Activated CD4-positive, CD25-positive, alpha-beta regulatory T cell (primary cell): Measurements from ENCODE around the gene MAML3.

ENCODE experiments used
- DNase-seq, 4 experiments: peaks; one replicate each; lab custom pipeline; 2025; lab: John Stamatoyannopoulos, UW

MAML3 gene

GRCh38 chr4:140003876-140004548, 150.0 kb downstream of the MAML3 start:
- DNase-seq = no peak

- DNase-seq = no peak
Measured at GRCh38 chr4:140000232-140000631, 153.8 kb downstream of the MAML3 start.

GRCh38 chr4:139988863-139989765, 164.9 kb downstream of the MAML3 start:
- no peak for DNase-seq

DNA sequence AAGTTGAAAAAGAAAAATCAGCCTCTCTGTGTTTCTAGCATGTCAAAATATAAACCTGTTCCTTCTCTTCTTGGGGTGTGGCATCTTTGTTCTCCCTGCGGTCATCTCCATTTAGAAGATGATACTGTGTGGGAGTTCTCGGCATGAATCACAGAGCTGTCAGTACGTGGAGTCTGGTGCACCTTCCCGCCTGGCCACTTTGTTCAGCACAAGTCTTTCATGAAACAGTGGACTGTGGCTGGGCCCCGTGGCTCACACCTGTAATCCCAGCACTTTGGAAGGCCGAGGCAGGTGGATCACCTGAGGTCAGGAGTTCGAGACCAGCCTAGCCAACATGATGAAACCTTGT, 166.5 kb downstream of the MAML3 start:
- no peak for DNase-seq

DNA sequence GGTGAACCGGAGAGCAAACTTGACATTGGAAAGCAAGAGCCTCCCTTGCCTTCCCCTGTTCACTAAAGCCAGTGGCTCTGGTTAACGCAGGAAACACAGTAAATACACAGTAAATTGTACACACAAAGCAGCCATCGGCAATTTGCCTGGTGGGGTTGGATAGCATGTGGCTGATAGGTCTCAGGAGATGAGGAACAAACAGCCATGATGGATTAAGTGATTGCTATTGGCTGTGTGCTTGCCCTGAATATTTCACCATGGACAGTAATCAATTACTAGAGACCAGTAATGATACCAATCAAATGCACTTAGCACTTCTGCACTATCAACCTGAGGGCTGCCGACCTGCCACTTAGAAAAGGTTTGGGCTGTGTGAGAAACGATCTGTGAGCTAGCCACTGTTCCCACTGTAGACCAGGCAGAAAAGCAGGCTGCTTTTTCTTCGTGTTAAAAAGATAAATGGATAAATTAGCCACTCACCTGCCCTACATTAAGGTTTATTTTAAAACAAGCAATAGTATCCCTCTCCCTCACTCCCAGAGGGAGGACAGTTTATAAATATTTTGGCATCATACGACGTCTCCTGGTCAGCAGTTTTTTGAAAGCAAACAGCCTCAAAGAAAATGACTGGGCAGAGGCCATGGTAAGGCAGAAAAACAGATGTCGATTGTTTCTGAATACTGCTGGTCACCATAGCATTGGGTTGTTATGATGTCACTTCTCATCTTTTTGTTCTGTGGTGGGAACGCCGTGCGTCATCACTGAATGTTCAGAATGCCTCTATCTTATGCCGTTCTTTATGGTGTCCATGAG, 167.1 kb downstream of the MAML3 start:
- no peak for DNase-seq

GRCh38 chr4:139986106-139986505, 167.9 kb downstream of the MAML3 start:
- DNase-seq = no peak

DNA sequence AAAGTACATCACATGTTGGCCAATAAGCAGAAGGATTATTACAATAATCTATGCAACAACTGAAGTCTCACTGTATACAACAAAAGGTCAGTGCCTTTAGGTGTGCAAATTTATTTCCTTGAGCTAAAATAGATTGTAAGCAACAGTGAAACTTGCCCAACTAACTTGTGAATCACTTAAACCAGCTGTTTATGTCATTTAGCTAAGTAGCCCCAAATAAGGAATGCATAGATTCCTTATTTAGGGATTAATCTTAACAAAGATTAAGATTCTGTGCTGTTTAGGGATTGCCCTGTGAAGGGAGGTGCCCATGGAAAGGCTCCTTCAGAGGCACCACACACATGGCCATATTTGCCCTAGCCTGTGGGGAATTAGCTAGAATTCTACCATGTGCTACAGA, 168.6 kb downstream of the MAML3 start:
- DNase-seq = no peak

DNA sequence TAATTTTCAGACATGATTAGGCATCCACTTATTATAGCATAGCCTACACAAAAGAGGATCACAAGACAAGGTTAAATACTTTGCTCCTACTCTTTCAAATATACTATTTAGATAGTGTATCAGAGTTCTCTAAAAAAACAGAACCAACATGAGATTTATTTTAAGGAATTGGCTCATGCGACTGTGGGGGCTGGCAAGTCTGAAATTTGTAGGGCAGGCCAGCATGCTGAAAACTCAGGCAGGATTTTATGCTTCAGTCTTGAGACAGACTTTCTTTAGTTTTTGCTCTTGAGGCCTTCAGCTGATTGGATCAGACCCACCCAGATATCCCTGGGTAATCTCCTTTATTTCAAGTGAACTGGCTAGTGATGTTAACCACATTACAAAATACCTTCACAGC, 169.5 kb downstream of the MAML3 start:
- DNase-seq = no peak

GRCh38 chr4:139978692-139979091, 175.3 kb downstream of the MAML3 start:
- DNase-seq = no peak

DNA sequence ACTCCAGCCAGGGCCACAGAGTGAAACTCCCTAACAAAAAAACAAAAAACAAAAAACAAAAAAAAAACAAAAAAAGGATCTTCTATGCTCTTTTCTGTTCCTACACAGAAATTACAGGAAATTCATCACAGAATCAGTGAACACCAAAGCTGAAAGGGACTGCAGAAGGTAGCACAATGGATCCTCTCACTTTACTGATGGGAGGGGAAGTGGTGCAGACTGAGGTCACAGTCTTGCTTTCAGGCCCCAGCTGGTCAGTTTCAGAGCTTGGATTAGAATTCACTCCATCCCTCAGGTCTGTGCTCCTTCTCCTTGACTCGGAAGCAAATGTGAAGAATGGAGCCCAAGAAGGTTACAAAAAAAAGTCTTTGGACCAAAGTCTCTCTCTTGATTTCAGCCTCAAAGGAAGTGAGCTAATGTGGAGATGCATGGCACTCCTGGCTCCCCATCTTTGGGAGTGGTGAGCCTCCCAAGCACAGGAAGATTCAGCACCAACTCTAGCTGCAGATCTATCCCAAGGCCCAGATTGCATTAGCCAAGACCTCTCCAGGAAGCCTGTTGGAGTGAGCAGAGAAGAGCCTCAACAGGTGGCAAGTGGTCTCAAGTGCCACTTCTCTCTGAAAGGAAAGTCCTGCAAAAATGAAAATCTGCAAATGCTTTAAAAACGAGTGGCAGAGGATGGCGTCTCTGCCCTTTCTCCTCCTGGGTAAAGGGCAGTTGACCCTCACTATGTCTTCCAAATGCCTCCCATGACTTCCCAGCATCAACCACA, 176.0 kb downstream of the MAML3 start:
- no peak for DNase-seq

DNA sequence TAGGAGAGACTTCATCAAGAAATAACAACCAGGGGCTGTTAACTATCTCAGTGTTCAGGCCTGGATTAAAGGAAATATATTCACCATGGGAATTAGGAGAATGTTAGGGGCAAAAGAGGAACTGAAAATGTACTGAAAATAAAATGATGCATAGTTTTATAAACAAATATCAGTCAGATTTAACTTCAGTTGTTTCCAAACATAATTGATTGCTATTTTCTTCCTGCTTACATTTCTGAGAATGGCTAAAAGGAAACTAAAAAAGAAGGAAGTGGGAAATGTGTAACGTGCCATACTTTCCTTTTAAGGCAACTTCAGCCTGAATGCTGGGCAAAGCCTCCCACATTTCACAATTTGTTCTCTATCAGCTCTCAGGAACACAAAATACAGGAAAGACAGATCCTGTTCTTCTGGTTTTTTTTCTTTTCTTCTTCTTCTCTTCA, 178.1 kb downstream of the MAML3 start:
- no peak for DNase-seq

DNA sequence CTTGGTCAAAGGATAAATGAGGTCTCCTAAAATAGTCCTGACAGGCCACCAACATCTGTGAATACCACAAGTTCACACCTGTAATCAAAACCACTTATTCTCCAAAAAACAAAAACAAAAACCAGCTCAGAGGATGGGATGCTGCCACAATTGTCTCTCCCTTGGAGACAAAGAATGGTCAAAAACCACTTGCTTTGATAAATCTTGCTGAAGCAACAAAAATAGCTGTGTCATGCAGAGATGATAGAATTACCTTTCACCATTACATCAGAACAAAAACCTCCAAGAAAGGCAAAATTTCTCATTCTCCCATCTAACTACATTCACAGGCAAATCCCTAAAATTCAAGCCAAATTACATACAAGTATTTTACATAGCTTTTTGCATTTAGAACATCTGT, 180.4 kb downstream of the MAML3 start:
- DNase-seq = no peak

GRCh38 chr4:139973015-139973414, 181.0 kb downstream of the MAML3 start:
- no peak for DNase-seq

DNA sequence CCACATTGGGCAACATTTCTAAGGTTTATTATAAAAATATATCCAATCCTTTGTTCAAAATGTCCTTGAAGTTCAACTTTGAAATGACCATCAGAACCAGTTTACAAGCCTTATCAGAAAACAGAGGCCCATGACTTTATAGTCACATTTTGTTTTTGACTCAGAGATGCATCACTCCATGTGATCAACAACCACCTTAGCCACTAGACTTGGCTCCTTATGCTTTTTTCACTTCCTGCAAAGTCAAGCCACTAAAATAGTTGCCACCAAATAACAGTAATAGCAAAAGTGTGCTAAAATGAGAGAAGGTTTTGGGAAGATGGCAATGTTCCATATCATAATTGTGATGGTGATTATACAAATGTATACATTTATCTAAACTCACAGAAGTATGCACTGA, 181.7 kb downstream of the MAML3 start:
- DNase-seq = no peak

DNA sequence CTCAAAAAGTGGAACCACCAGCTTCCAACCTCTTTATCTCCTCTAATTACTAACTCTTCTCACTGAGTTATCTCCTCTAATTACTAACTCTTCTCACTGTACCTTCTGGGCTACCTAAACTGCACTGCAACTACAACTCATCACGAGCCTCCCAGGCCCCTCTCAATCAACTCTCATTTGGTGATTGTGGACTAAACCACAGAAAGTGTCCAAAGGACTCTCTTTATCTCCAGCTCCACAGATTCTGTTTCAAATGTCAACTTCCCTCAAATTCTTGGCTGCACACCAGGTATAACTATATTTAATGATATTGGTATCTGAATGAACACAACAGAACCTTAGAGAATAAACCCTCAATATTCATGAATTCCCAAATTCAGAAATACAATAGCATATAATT, 182.9 kb downstream of the MAML3 start:
- no peak for DNase-seq

- no peak for DNase-seq
Measured at GRCh38 chr4:139969635-139970266, 184.2 kb downstream of the MAML3 start.

DNA sequence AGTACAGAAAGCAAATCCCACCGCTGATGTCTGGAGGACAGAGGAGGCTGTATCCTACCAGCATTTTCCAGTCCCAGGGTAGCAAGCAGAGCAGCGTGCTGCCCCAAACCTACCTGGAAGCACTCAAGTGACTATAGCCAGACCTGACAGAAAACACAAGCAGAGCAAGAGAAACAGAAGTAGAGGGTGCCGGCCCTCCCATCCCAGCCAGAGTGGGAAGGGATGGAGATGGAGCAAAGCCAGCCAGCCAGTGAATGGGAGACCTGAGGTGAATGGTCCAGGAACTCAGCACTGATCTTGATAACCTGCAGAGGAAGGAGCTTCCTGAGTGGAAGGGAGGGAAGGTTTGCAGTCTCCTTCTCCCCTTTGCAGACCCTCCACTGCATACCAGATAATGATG, 185.2 kb downstream of the MAML3 start:
- DNase-seq = no peak

- DNase-seq = no peak
Measured at GRCh38 chr4:139966383-139966782, 187.6 kb downstream of the MAML3 start.

GRCh38 chr4:139965789-139966188, 188.2 kb downstream of the MAML3 start:
- DNase-seq = no peak

- DNase-seq = no peak
Measured at GRCh38 chr4:139963708-139964107, 190.3 kb downstream of the MAML3 start.

- DNase-seq = no peak
Measured at GRCh38 chr4:139962130-139962684, 191.8 kb downstream of the MAML3 start.
